ENCODE data around the gene SEPTIN12. TPM values are rescaled to one million over a fixed set of nuclear protein-coding genes. Genes with fewer than 3 reads are reported as not detected.

SEPTIN12 gene
- total RNA-seq, 1 donor from 2014 or later, result 0.42 TPM

DNA sequence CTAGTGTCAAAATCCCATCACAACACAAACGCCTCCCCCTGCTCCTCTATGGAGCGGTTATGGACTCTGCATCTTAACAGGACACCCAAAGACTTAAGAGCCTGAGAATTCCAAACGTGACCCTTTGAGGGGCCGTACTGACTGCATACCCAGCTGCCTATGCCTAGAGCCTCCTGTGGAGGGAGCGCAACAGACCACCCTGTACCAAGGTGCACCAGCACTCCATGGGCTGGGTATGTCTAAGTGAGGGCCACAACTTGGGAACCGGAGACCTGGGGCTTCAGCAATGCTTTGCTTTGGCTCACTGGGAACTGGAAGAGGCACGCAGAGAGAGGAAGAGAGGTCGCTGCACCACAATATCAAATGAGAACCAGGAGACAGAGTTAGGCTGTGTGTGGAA, 59.5 kb downstream of the SEPTIN12 start:
- TF ChIP-seq, protein P1, sequence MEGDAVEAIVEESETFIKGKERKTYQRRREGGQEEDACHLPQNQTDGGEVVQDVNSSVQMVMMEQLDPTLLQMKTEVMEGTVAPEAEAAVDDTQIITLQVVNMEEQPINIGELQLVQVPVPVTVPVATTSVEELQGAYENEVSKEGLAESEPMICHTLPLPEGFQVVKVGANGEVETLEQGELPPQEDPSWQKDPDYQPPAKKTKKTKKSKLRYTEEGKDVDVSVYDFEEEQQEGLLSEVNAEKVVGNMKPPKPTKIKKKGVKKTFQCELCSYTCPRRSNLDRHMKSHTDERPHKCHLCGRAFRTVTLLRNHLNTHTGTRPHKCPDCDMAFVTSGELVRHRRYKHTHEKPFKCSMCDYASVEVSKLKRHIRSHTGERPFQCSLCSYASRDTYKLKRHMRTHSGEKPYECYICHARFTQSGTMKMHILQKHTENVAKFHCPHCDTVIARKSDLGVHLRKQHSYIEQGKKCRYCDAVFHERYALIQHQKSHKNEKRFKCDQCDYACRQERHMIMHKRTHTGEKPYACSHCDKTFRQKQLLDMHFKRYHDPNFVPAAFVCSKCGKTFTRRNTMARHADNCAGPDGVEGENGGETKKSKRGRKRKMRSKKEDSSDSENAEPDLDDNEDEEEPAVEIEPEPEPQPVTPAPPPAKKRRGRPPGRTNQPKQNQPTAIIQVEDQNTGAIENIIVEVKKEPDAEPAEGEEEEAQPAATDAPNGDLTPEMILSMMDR (IDR thresholded peaks at IDR 0.05; ENCODE audit: unreplicated experiment), result no peak
- Mint-ChIP-seq H3K36me3 (peaks cover 21% of the 10 kb centered on the region), H3K9me3 (no peaks in the 10 kb centered on the region), H3K4me1 (peaks cover 7% of the 10 kb centered on the region), H3K27me3 (ENCODE audit: low read depth) (no peaks in the 10 kb centered on the region), H3K4me3 (no peak overlapping the region), H3K27ac (no peak overlapping the region)
- no peak for DNase-seq (ENCODE audit: low spot score in 2 of 2, unreplicated experiment in 2 of 2)

Other genes with a start within 250 kb of the SEPTIN12 start
- gene CDIP1, start 249.6 kb downstream of the SEPTIN12 start, total RNA-seq, result 24.2 to 28.2 TPM (median 27.0 TPM) in 3 replicates
- 0.45 to 0.95 TPM (median 0.58 TPM) in 3 replicates for gene C16orf96, start 232.0 kb downstream of the SEPTIN12 start, total RNA-seq
- gene UBALD1, start 173.5 kb downstream of the SEPTIN12 start, total RNA-seq, result 51.3 to 59.3 TPM (median 53.1 TPM) in 3 replicates
- 110 to 121 TPM (median 117 TPM) in 3 replicates for gene MGRN1, start 163.5 kb downstream of the SEPTIN12 start, total RNA-seq
- gene NUDT16L1, start 94.8 kb downstream of the SEPTIN12 start, total RNA-seq, result 28.4 to 33.0 TPM (median 31.1 TPM) in 3 replicates
- 42.5 to 46.6 TPM (median 45.8 TPM) in 3 replicates for gene ANKS3, start 54.1 kb downstream of the SEPTIN12 start, total RNA-seq
- gene DNAAF8, start 53.8 kb downstream of the SEPTIN12 start, total RNA-seq, result 0.45 to 0.84 TPM (median 0.49 TPM) in 3 replicates
- gene ZNF500, start 21.2 kb downstream of the SEPTIN12 start, total RNA-seq, result 25.3 to 29.8 TPM (median 25.4 TPM) in 3 replicates
- not detected in 3 replicates for gene SMIM22, start 7.0 kb upstream of the SEPTIN12 start, total RNA-seq
- gene ROGDI, start 14.3 kb upstream of the SEPTIN12 start, total RNA-seq, result 53.9 to 61.8 TPM (median 55.4 TPM) in 3 replicates
- gene GLYR1, start 58.9 kb upstream of the SEPTIN12 start, total RNA-seq, result 96.6 to 105 TPM (median 104 TPM) in 3 replicates
- gene UBN1, start 59.1 kb upstream of the SEPTIN12 start, total RNA-seq, result 37.2 to 40.5 TPM (median 39.7 TPM) in 3 replicates
- 36.0 to 37.1 TPM (median 36.8 TPM) in 3 replicates for gene PPL, start 148.8 kb upstream of the SEPTIN12 start, total RNA-seq
- 0.09 to 0.13 TPM in 2 of 3 replicates, not detected in the other for gene SEC14L5, start 170.0 kb upstream of the SEPTIN12 start, total RNA-seq
- gene NAGPA, start 245.6 kb upstream of the SEPTIN12 start, total RNA-seq, result 12.6 to 16.9 TPM (median 15.6 TPM) in 3 replicates

Measured in mesothelial cell of epicardium (in vitro differentiated cells).